Activated CD8-positive, alpha-beta memory T cell treated with anti-CD3 and anti-CD28 coated beads, Interleukin-2, amount 10 ng/mL, durations not matched to agents 7 days and 5 days (primary cell): ENCODE results near the gene ESR2. TPM values are rescaled to one million over a fixed set of nuclear protein-coding genes. Genes with fewer than 3 reads are reported as not detected.
"Not testable (repeated sequence)": the region's sequence is repeated elsewhere in the genome, so short reads cannot be mapped to it uniquely, and the experiment has no call there.

Experiments used
- ATAC-seq: fragments of 150-1000 bp; cut with Tn5 transposase; one replicate; pipeline ENCODE4 v1.10.0; 2021; ENCODE audit warnings: moderate library complexity
- CTCF ChIA-PET: fragments of 350-600 bp; sonication (Branson Sonifier 250); formaldehyde crosslinking; loops from one replicate; lab custom pipeline; 2021; ENCODE audit warnings: antibody characterized with exemption; lab: Charles Lee
- DNase-seq: peaks from one replicate; pipeline ENCODE4 v3.0.0-alpha.2; 2020
- H3K27ac Mint-ChIP-seq: one replicate; pipeline ENCODE4 v1.8.0; 2021; ENCODE audit warnings: mild to moderate bottlenecking, mixed read lengths
- H3K27me3 Mint-ChIP-seq: one replicate; pipeline ENCODE4 v1.8.0; 2021; ENCODE audit warnings: mixed read lengths
- H3K36me3 Mint-ChIP-seq: one replicate; pipeline ENCODE4 v1.8.0; 2021; ENCODE audit warnings: mild to moderate bottlenecking, mixed read lengths
- H3K4me1 Mint-ChIP-seq: one replicate; pipeline ENCODE4 v1.8.0; 2021; ENCODE audit warnings: mixed read lengths
- H3K4me3 Mint-ChIP-seq: one replicate; pipeline ENCODE4 v1.8.0; 2021; ENCODE audit warnings: mild to moderate bottlenecking, moderate library complexity, mixed read lengths
- H3K9me3 Mint-ChIP-seq: one replicate; pipeline ENCODE4 v1.8.0; 2022; ENCODE audit warnings: low read depth, mixed read lengths
- microRNA-seq: library from miRNA; unstranded; fragments of <30 nt; microRNA quantifications from one replicate; pipeline ENCODE4 v1.2.0, GENCODE V29; 2022
- total RNA-seq, 2 experiments: library from RNA; stranded (reverse); gene quantifications; one replicate each; pipeline ENCODE4 v1.2.3, GENCODE V29; 2021

ESR2 gene
- total RNA-seq, 2 experiments from 2014 or later: 0.15 to 0.49 TPM

DNA sequence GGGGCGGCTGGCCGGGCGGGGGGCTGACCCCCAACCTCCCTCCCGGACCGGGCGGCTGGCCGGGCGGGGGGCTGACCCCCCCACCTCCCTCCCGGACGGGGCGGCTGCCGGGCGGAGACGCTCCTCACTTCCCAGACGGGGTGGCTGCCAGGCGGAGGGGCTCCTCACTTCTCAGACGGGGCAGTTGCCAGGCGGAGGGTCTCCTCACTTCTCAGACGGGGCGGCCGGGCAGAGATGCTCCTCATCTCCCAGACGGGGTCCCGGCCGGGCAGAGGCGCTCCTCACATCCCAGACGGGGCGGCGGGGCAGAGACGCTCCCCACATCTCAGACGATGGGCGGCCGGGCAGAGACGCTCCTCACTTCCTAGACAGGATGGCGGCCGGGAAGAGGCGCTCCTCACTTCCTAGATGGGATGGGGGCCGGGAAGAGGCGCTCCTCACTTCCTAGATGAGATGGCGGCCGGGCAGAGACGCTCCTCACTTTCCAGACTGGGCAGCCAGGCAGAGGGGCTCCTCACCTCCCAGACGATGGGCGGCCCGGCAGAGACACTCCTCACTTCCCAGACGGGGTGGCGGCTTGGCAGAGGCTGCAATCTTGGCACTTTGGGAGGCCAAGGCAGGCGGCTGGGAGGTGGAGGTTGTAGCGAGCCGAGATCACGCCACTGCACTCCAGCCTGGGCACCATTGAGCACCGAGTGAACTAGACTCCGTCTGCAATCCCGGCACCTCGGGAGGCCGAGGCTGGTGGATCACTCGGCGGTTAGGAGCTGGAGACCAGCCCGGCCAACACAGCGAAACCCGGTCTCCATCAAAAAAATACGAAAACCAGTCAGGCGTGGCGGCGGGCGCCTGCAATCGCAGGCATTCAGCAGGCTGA lies 256.1 kb downstream of the ESR2 start:
- H3K27me3 Mint-ChIP-seq, H3K4me1 Mint-ChIP-seq, H3K9me3 Mint-ChIP-seq, CTCF ChIA-PET, DNase-seq, H3K27ac Mint-ChIP-seq, ATAC-seq, H3K4me3 Mint-ChIP-seq: not testable (repeated sequence)
- H3K36me3 Mint-ChIP-seq: peaks cover 41% of the 10 kb centered on the region

DNA sequence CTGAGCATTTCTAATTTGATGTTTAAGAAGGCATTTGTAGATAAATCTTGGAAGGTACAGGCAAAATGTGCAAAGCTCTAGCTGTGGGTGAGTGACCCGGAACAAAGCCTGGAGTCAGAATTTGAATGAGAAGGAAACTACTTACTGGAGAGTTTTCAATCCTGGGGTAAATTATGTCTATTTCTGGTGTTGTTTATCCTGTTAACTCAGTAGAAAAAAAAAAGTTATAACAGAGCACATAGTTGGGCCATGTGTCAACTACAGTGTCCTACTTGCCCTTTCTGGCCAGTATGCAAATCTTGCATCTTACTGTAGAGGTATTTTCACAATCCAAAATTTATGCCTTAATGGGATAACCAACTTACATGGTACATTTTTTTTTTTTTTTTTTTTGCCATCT lies 259.0 kb downstream of the ESR2 start:
- DNase-seq: no peak
- Mint-ChIP-seq H3K36me3 (peaks cover 30% of the 10 kb centered on the region), H3K27me3 (no peaks in the 10 kb centered on the region), H3K4me3 (no peak overlapping the region), H3K27ac (no peak overlapping the region), H3K9me3 (peaks cover 2% of the 10 kb centered on the region), H3K4me1 (no peaks in the 10 kb centered on the region)
- CTCF ChIA-PET: no interaction called here
- no peak for ATAC-seq

Small RNA genes lying within 50 kb of the gene (microRNA-seq; reads per million reads assigned to microRNA genes)
- gene MIR548H1: not detected

Other genes with a start within 250 kb of the ESR2 start
- 100 to 1,000 TPM; 223 to 316 TPM for gene MTHFD1, start 94.0 kb upstream of the ESR2 start, total RNA-seq
- gene AKAP5, start 171.1 kb upstream of the ESR2 start, total RNA-seq: 10 to 100 TPM in 1 of 2 experiments, 1 to 10 TPM in 1; 8.8 to 23.2 TPM
- 10 to 100 TPM; 31.4 to 42.8 TPM for gene ZBTB25, start 209.5 kb upstream of the ESR2 start, total RNA-seq
- gene ZBTB1, start 210.4 kb upstream of the ESR2 start, total RNA-seq: 10 to 100 TPM; 73.3 to 84.2 TPM
- gene HSPA2, start 246.4 kb upstream of the ESR2 start, total RNA-seq: 1 to 10 TPM; 7.2 to 7.3 TPM